Endothelial cell of umbilical vein (primary cell): Measurements from ENCODE around the gene CNGB1. TPM values are rescaled to one million over a fixed set of nuclear protein-coding genes. Genes with fewer than 3 reads are reported as not detected.

Source experiments
- BruUV-seq: library from RNA; stranded (reverse); fragments of 400-500 nt; replicated peaks from 2 replicates; lab custom pipeline; 2021; lab: Mats Ljungman, UMichigan
- CTCF ChIA-PET: fragments of 300-600, 350-600 bp; sonication (Branson Sonifier 250); formaldehyde crosslinking; loops from one replicate; lab custom pipeline; 2021; ENCODE audit warnings: antibody characterized with exemption, inconsistent platforms; lab: Charles Lee
- POLR2A ChIA-PET: fragments of 300-600, 350-600 bp; sonication (Branson Sonifier 250); formaldehyde crosslinking; loops from one replicate; lab custom pipeline; 2021; ENCODE audit warnings: antibody characterized with exemption, inconsistent platforms; lab: Charles Lee
- DNase-seq: peaks from one replicate; pipeline ENCODE4 v3.0.0-alpha.2; 2011; ENCODE audit warnings: low read depth, low spot score
- FAIRE-seq: peaks from 2 replicates; lab custom pipeline; 2011; peaks lifted over from hg19 to GRCh38; lab: Jason Lieb, UNC
- H2AFZ ChIP-seq: 2 replicates; pipeline ENCODE4 v1.6.0; 2012; ENCODE audit warnings: low read depth, low read length, control low read depth, inconsistent platforms
- H3K27ac ChIP-seq: 2 replicates; pipeline ENCODE4 v1.5.1; 2011; ENCODE audit warnings: low read depth, mild to moderate bottlenecking, control low read depth, low read length, moderate library complexity; ENCODE audit not compliant: insufficient read depth
- H3K27me3 ChIP-seq, 2 experiments: 2 replicates each; pipeline versions ENCODE4 v1.6.0 to v1.6.1; 2011; ENCODE audit warnings: low read length in 2 of 2, mixed read lengths in 1 of 2; ENCODE audit not compliant: control insufficient read depth in 2 of 2, insufficient read depth in 2 of 2
- H3K36me3 ChIP-seq, 2 experiments: 2 replicates in 1 of 2; 3 replicates in 1 of 2; pipeline ENCODE4 v1.5.1; 2011; ENCODE audit warnings: low read length in 2 of 2, mild to moderate bottlenecking in 1 of 2, moderate library complexity in 1 of 2; ENCODE audit not compliant: control insufficient read depth in 2 of 2, insufficient read depth in 2 of 2; ENCODE audit errors: extremely low read depth in 1 of 2
- H3K4me1 ChIP-seq: 3 replicates; pipeline ENCODE4 v1.5.1; 2011; ENCODE audit warnings: mild to moderate bottlenecking, low read length; ENCODE audit not compliant: control insufficient read depth, insufficient read depth; ENCODE audit errors: extremely low read depth
- H3K4me2 ChIP-seq: 2 replicates; pipeline ENCODE4 v1.6.1; 2011; ENCODE audit warnings: low read length, control low read depth, mixed read lengths; ENCODE audit not compliant: insufficient read depth
- H3K4me3 ChIP-seq, 3 experiments: fragments of 200-600 bp in 1 of 3; sonication (generic), shearing (Covaris generic) in 1 of 3; replicated peaks in 1 of 3; 2 replicates each; pipeline ENCODE4 v1.5.1; 2011 to 2016; ENCODE audit warnings: control low read depth in 3 of 3, low read length in 3 of 3, mild to moderate bottlenecking in 2 of 3, inconsistent platforms in 1 of 3, low read depth in 1 of 3, moderate library complexity in 1 of 3; ENCODE audit not compliant: insufficient read depth in 1 of 3
- H3K79me2 ChIP-seq: 2 replicates; pipeline ENCODE4 v1.6.0; 2012; ENCODE audit warnings: low read length, inconsistent platforms; ENCODE audit not compliant: control insufficient read depth, insufficient read depth
- H3K9ac ChIP-seq: replicated peaks from 2 replicates; pipeline ENCODE3; 2011; ENCODE audit warnings: low read length, control low read depth; ENCODE audit not compliant: insufficient read depth; ENCODE audit errors: extremely low read depth
- H3K9me1 ChIP-seq: replicated peaks from 3 replicates; pipeline ENCODE4 v1.6.0; 2011; ENCODE audit warnings: mild to moderate bottlenecking, low read length; ENCODE audit not compliant: control insufficient read depth, insufficient read depth; ENCODE audit errors: extremely low read depth
- H3K9me3 ChIP-seq: replicated peaks from 2 replicates; pipeline ENCODE4 v1.5.1; 2012; ENCODE audit warnings: low read length, inconsistent platforms; ENCODE audit not compliant: control insufficient read depth, insufficient read depth
- H4K20me1 ChIP-seq: replicated peaks from 2 replicates; pipeline ENCODE3; 2011; ENCODE audit warnings: mild to moderate bottlenecking, low read length; ENCODE audit not compliant: control insufficient read depth, insufficient read depth; ENCODE audit errors: extremely low read depth
- CTCF ChIP-seq, 2 donors: IDR thresholded peaks; 1 replicate in 1 of 2; 2 replicates in 1 of 2; pipeline ENCODE4 v1.5.1; 2011; ENCODE audit warnings: low read length in 2 of 2, mild to moderate bottlenecking in 2 of 2, moderate library complexity in 2 of 2, control low read depth in 1 of 2, inconsistent platforms in 1 of 2, low read depth in 1 of 2; ENCODE audit not compliant: insufficient read depth in 1 of 2; ENCODE audit errors: extremely low read depth in 1 of 2
- EZH2 ChIP-seq: IDR thresholded peaks from 2 replicates; pipeline ENCODE4 v1.6.1; 2012; ENCODE audit warnings: borderline replicate concordance, low read depth, mild to moderate bottlenecking, moderate library complexity, low read length, inconsistent platforms; ENCODE audit not compliant: severe bottlenecking
- FOS ChIP-seq: IDR thresholded peaks from 2 replicates; pipeline ENCODE4 v1.6.1; 2011; ENCODE audit warnings: mild to moderate bottlenecking, low read length, moderate library complexity, borderline replicate concordance; ENCODE audit not compliant: insufficient read depth
- GATA2 ChIP-seq: IDR thresholded peaks from 2 replicates; pipeline ENCODE4 v1.7.0; 2011; ENCODE audit warnings: low read depth, mild to moderate bottlenecking, moderate library complexity, mixed read lengths, low read length; ENCODE audit not compliant: insufficient read length, insufficient read depth
- JUN ChIP-seq: IDR thresholded peaks from 2 replicates; pipeline ENCODE4 v1.6.1; 2011; ENCODE audit warnings: borderline replicate concordance, low read depth; ENCODE audit not compliant: insufficient read length, insufficient read depth
- MAX ChIP-seq: IDR thresholded peaks from 2 replicates; pipeline ENCODE4 v1.6.1; 2011; ENCODE audit not compliant: insufficient read depth, insufficient read length
- MYC ChIP-seq: IDR thresholded peaks from one replicate; pipeline ENCODE4 v1.6.1; 2011; ENCODE audit warnings: mild to moderate bottlenecking, low read depth, low read length
- POLR2A ChIP-seq: IDR thresholded peaks from 2 replicates; pipeline ENCODE4 v1.6.1; 2012; ENCODE audit warnings: low read depth, mild to moderate bottlenecking, control low read depth, low read length
- POLR2AphosphoS5 ChIP-seq: IDR thresholded peaks from 2 replicates; pipeline ENCODE4 v1.6.1; 2012; ENCODE audit warnings: low read depth, mild to moderate bottlenecking, control low read depth, low read length, moderate library complexity; ENCODE audit not compliant: insufficient read depth
- dilution Hi-C: fragments of 300-500 bp; cut with MboI; formaldehyde crosslinking; loops from one replicate; pipeline ENCODE4 v1.15.0; 2019; ENCODE audit warnings: low sequenced_read_pairs; ENCODE audit not compliant: extremely low pct_ligation_motif_present
- intact Hi-C: fragments of 100-400 bp; cut with micrococcal nuclease; formaldehyde crosslinking; loops from one replicate; pipeline ENCODE4 v1.10.0; 2022
- polyA plus RNA-seq, 4 experiments: library from polyadenylated mRNA; depleted of rRNA in 3 of 4; stranded (reverse) in 3 of 4; unstranded in 1 of 4; fragments of >200 nt; gene quantifications; 2 replicates each; pipeline versions ENCODE4 v1.2.1 to v1.2.3, GENCODE V29; 2011 to 2012; ENCODE audit warnings: missing spikeins in 1 of 4
- total RNA-seq: library from RNA; stranded (reverse); gene quantifications from 2 replicates; pipeline ENCODE4 v1.2.3, GENCODE V29; 2021

CNGB1 gene
- total and polyA plus RNA-seq, 2 donors (not counting 3 experiments of a cell fraction or from before 2014, with no cell fraction given), result not detected

- POLR2A ChIA-PET, result no interaction called here
Measured at GRCh38 chr16:57999971-58000705, 29.2 kb upstream of the CNGB1 start, which contains the start of gene ZNF319. Gene ZNF319, minus strand, starts transcription at chr16:58000672. Its CDS starts 2,407 bp downstream, at chr16:57998265.

More at GRCh38 chr16:57999971-58000705, 29.2 kb upstream of the CNGB1 start, which contains the start of gene ZNF319:
- dilution Hi-C loops (no loop called here), intact Hi-C loops (loop anchor here (2.0 to 5.0 kb wide), 3 partner anchors 15 to 409 kb away; no protein-coding TSS in a partner anchor)
- Histone ChIP-seq H2AFZ (peak within 1 kb of the TSS; percentile 98), H3K27me3 (no peaks in the 10 kb centered on the region), H3K27ac (peak within 1 kb of the TSS; percentile 20), H3K4me1 (peaks cover 17% of the 10 kb centered on the region), H3K4me3 (peak within 1 kb of the TSS; percentile 68 to 90 (median 85)), H3K79me2 (peaks cover 4% of the 10 kb centered on the region), H3K36me3 (peaks cover 2 to 14% of the 10 kb centered on the region in 2 experiments), H3K9ac (peak within 1 kb of the TSS; percentile 68), H3K4me2 (peak within 1 kb of the TSS; percentile 73), H3K9me3 (no peaks in the 10 kb centered on the region), H4K20me1 (no peaks in the 10 kb centered on the region), H3K9me1 (no peaks in the 10 kb centered on the region)
- BruUV-seq, result no TSS peak
- peak; percentile 43 for TF ChIP-seq POLR2A
- TF ChIP-seq FOS, result no peak
- TF ChIP-seq MYC, result no peak
- no peak for TF ChIP-seq EZH2
- TF ChIP-seq MAX, result no peak
- TF ChIP-seq JUN, result no peak
- no peak for TF ChIP-seq GATA2
- no peak for TF ChIP-seq CTCF (IDR thresholded peaks at IDR 0.05; ENCODE audit: extremely low read depth in 1 of 2, insufficient read depth in 1 of 2, low read depth in 1 of 2, low read length in 2 of 2)
- TF ChIP-seq POLR2AphosphoS5, result peak; percentile 52
- no peak for DNase-seq
- peak; percentile 18 for FAIRE-seq
- CTCF ChIA-PET, result interaction anchor here (0.7 to 3.5 kb wide), 14 partner anchors 11 to 423 kb away, joined by 3 to 36 read pairs (median 5); partner anchors contain the start of gene CFAP20
